ENCODE results near the gene HPDL. TPM values are rescaled to one million over a fixed set of nuclear protein-coding genes. Genes with fewer than 3 reads are reported as not detected.

The HPDL gene
- total RNA-seq, 1 donor from 2014 or later = 2.3 TPM

- ATAC-seq (no peak), DNase-seq (ENCODE audit: low spot score) (no peak)
- intact Hi-C loops (cut with DNase I) = no loop called here
These were observed 6.9 kb upstream of the HPDL start for GRCh38 chr1:45319761-45320160.

DNA sequence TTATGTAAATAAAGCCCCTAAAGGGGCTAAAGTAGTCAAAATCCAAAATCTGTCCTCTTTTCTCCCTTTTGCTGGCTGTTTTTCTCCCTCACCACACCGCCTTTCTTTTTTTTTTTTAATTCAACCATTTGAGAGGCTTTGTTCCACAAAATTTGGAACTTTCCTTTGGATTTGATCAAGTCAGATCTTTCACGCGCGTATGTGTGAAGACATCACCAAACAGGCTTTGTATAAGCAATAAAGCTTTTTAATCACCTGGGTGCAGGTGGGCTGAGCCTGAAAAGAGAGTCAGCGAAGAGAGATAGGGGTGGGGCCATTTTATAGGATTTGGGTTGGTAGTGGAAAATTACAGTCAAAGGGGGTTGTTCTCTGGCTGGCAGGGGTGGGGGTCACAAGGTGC, 5.3 kb upstream of the HPDL start:
- DNase-seq (ENCODE audit: low spot score) = no peak
- intact Hi-C loops (cut with DNase I) = no loop called here
- no peak for ATAC-seq

- DNase-seq (ENCODE audit: low spot score) = no peak
- intact Hi-C loops (cut with DNase I) = no loop called here
- no peak for ATAC-seq
These were observed 4.1 kb upstream of the HPDL start for GRCh38 chr1:45322486-45323040.

DNA sequence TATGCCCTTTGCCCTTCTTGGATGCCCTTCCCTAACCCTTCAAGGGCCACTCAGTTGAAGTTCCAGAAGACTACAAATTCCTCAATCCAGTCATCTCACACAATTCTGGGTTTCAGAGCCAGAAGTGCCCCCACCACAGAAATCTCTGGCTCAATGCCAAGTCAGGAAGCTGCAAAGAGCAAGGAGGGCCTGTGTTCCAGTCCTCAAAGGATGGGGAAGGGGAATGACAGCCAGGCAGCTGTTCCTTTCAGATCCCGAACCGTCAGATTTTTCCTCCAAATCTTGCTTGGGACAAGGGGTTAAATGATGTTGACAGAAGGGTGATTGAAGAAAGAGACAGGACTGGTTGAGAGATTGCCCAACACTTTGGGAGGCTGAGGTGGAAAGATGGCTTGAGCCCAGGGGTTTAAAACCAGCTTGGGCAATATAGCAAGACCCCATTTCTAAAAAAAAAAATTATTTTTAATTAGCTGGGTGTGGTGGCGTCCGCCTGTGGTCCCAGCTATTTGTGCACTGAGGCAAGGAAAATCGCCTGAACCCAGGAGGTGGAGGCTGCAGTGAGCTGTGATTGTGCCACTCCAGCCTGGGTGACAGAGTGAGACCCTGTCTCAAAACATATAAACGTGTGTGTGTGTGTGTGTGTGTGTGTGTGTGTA, 716 bp upstream of the HPDL start:
- DNase-seq (ENCODE audit: low spot score) (no peak), ATAC-seq (peak; percentile 37)
- intact Hi-C loops (cut with DNase I) = no loop called here

DNA sequence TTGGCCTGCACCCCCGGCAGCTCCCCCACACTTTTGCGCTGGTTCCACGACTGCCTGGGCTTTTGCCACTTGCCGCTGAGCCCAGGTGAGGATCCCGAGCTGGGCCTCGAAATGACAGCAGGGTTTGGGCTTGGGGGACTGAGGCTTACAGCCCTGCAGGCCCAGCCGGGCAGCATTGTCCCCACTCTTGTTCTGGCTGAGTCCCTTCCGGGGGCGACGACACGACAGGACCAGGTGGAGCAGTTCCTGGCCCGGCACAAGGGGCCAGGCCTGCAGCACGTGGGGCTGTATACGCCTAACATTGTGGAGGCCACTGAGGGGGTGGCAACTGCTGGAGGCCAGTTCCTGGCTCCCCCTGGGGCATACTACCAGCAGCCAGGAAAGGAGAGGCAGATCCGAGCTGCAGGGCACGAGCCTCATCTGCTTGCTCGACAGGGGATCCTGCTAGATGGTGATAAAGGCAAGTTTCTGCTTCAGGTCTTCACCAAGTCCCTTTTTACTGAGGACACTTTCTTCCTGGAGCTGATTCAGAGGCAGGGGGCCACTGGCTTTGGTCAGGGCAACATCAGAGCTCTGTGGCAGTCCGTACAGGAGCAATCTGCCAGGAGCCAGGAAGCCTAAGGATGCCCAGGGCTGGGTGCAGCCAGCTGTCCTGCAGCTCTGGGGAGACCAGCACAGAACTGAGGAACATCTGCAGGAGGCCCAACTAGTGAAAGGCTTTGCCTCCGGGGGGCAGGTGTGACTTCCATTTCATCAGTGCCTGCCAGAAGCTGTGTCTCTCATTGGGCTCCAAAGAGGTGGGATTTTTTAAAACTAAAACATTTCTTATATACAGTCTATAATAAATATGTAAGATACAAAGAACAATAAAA, 1.2 kb downstream of the HPDL start:
- ATAC-seq (no peak), DNase-seq (ENCODE audit: low spot score) (no peak)
- intact Hi-C loops (cut with DNase I) = no loop called here

GRCh38 chr1:45328680-45329079, 2.0 kb downstream of the HPDL start:
- intact Hi-C loops (cut with DNase I) = no loop called here
- no peak for ATAC-seq
- DNase-seq (ENCODE audit: low spot score) = no peak

GRCh38 chr1:45329445-45329844, 2.8 kb downstream of the HPDL start:
- ATAC-seq (no peak), DNase-seq (ENCODE audit: low spot score) (no peak)

DNA sequence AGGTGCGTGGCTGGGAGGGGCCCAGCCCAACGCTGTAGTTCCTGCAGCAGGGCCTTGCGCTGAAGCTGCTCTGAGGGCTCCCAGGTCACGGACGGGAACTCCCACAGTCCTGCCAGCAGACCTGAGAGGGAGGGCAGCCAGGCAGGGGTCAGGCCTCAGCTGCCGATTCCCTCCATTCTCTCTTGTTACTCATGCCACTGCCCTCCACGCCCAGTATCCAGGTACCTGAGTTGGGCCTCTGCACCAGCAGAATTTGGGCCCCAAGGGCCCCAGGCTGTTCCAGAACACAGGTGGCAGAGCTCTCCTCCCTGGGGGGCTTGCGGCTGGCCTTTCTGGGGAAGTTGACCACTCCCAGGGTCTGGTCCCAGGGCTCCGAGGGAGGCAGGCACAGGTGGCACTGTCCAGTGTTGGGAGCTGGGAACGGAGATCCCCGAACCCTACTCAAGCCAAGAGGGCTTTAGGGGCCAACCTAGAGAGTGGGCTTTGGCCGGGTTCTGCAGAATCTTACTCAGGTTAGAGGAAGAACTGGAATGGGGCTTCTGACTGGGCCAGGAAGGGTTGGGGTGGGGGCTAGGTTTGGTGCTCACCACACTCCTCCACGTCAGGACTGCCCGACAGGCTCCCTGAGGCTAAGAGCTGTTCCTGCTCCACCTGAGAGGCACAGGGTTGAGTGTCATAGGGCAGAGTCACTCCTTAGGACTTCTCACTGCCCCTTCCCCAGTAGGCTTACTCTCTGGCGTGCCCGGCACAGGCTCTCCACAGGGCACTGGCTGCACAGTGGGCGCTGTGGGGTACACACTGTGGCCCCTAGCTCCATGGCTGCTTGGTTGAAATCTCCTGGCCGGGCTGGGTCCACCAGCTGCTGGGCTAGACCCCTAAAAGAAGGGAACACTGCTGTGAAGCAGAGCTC, 5.0 kb downstream of the HPDL start:
- DNase-seq (ENCODE audit: low spot score) (no peak), ATAC-seq (no peak)
- intact Hi-C loops (cut with DNase I) = no loop called here

More at GRCh38 chr1:45329445-45329844, 2.8 kb downstream of the HPDL start:
- intact Hi-C loops (cut with DNase I) = no loop called here

DNA sequence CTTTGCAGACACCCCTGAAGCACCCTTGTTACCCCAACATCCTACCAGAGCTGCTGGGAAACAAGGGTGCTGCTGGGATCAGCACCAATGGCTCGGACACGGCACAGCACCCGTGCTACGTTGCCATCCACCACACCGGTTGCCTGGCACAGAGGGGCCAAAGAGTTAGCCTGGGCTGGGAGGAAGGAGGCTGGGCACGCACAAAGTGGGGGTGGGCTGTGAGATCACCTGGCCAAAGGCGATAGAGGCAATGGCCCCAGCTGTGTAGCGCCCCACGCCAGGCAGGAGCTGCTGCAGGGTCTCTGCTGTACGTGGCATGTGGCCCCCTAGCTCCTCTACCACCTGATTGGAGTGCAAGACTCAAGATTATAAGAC, 5.6 kb downstream of the HPDL start:
- intact Hi-C loops (cut with DNase I) = no loop called here
- ATAC-seq = no peak
- no peak for DNase-seq (ENCODE audit: low spot score)

GRCh38 chr1:45334308-45335245, 7.9 kb downstream of the HPDL start:
- DNase-seq (ENCODE audit: low spot score) = no peak
- intact Hi-C loops (cut with DNase I) = no loop called here
- peak; percentile 54 for ATAC-seq

DNA sequence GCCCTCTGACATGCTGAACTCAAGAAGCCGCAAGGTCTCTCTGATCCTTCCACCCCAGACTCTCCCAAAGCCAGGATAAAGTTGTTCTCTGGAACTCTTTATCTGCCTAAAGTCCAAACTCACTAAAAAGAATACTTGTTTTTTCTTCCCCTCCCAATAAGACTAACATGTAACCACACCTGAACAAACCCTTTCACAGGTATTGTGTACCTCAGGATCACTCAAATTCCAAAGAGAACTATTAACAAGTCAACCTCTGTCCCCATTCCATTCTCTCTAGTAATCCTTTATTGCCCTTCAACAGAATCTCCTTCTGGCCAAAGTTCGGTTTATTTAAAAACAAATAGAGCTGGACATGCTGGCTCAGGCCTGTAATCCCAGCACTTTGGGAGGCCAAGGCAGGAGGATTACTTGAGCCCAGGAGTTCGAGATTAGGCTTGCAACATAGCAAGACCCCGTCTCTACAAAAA, 9.2 kb downstream of the HPDL start:
- ATAC-seq (no peak), DNase-seq (ENCODE audit: low spot score) (no peak)
- intact Hi-C loops (cut with DNase I) = no loop called here

DNA sequence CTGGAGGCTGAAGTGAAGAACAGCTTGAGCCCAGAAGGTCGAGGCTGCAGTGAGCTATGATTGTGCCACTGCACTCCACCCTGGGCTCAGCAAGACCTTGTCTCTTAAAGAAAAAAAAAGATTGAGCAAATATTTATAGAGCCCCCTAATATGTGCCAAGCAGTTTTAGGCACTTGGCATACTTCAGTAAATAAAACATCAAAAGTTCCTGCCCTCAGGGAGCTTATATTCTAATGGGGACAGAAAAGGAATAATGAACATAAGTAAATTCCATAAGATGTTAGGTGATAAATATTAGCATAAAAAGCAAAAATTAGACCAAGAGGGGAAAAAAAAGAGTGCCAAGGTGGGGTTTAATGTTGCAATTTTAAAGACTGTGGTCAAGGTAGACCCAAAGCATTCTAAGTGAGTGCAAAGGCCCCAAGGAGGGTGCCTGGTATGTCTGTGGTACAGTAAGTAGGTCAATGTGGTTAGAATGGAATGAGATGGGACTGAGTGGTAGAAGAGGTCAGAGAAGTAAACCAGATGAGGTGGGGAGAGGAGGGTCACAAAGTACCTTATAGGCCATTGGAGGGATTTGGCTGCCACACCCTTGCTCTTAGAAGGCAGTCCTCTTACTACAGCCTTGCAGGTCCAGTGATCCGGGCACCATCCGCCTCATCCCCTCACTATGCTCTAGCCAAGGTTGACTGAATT, 11.1 kb downstream of the HPDL start:
- intact Hi-C loops (cut with DNase I) = no loop called here
- DNase-seq (ENCODE audit: low spot score) (no peak), ATAC-seq (no peak)

DNA sequence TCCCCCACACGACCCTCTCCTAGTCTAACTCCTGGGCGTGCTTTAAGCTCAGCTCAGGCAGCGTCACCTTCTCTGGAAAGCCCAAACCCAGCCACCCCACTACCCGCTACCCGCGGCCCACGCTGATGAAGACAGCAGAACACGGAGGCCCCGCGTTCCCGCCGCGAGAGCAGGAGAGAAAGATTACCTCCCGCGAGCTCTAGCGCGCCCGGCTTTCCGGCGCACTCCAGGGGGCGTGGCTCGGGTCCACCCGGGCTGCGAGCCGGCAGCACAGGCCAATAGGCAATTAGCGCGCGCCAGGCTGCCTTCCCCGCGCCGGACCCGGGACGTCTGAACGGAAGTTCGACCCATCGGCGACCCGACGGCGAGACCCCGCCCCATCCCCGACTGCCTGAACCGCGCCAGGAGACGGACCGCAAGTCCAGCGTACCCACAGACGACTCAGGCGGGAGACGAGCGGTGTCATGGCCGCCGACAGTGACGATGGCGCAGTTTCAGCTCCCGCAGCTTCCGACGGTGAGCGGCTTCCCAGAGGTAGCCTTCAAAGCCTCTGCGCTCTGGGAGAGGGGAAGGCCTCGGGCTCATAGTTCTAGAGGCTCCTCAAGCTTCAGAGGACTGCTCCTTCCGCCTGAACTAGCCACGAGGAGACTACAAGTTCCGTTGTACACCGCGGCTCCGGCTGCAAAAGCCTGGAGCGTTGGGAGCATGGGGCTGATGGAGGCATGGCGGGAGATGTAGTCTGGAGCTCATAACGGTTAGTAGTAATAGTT, 13.3 kb downstream of the HPDL start, which contains the start of the genes MUTYH and TOE1:
Gene MUTYH (minus strand): TSS at position 652 of the 770 bp plus-strand sequence. CDS start 5,935 bp downstream, outside the sequence.
Gene TOE1 (plus strand): TSS at position 382 of the 770 bp plus-strand sequence. CDS start 83 bp downstream, at position 465.
- peak; percentile 94 for DNase-seq (ENCODE audit: low spot score)
- intact Hi-C loops (cut with DNase I) = no loop called here
- peak; percentile 96 for ATAC-seq

- ATAC-seq = peak; percentile 1
- no peak for DNase-seq (ENCODE audit: low spot score)
- intact Hi-C loops (cut with DNase I) = no loop called here
These were observed 14.2 kb downstream of the HPDL start for GRCh38 chr1:45340816-45341466.

- intact Hi-C loops (cut with DNase I) = no loop called here
- DNase-seq (ENCODE audit: low spot score) = no peak
- no peak for ATAC-seq
These were observed 17.8 kb downstream of the HPDL start for GRCh38 chr1:45344499-45344898.

- DNase-seq (ENCODE audit: low spot score) (no peak), ATAC-seq (no peak)
- intact Hi-C loops (cut with DNase I) = no loop called here
These were observed 18.3 kb downstream of the HPDL start for GRCh38 chr1:45345014-45345413.

Measured in sciatic nerve (tissue), 2 donors.